ENCODE results near the gene EPB41. TPM values are rescaled to one million over a fixed set of nuclear protein-coding genes. Genes with fewer than 3 reads are reported as not detected.
"Not testable (repeated sequence)": the region's sequence is repeated elsewhere in the genome, so short reads cannot be mapped to it uniquely, and the experiment has no call there.

EPB41 gene
- total and polyA plus RNA-seq, 9 donors, result 11.2 to 56.4 (median 29.9) TPM

- 64 to 70% (median 64%) methylated on average over 8 of the region's 8 CpGs for WGBS, 3 donors
- no peaks in the 10 kb centered on the region for H3K9me3 ChIP-seq
- no peak overlapping the region for H3K4me3 ChIP-seq
- H3K27ac ChIP-seq, result no peak overlapping the region
- H3K36me3 ChIP-seq, result no peaks in the 10 kb centered on the region
- H3K27me3 ChIP-seq, result no peaks in the 10 kb centered on the region
- no peak for DNase-seq
- TF ChIP-seq CTCF (IDR thresholded peaks at IDR 0.05), result no peak
- no peak for TF ChIP-seq EP300 (IDR thresholded peaks at IDR 0.05)
- TF ChIP-seq POLR2A (IDR thresholded peaks at IDR 0.05), result no peak
- H3K4me1 ChIP-seq (ENCODE audit: insufficient read depth), result no peaks in the 10 kb centered on the region
- intact Hi-C loops (cut with DNase I), result no loop called here
These were observed 231.5 kb downstream of the EPB41 start for GRCh38 chr1:29145739-29146437.

GRCh38 chr1:29148656-29149491 lies 234.5 kb downstream of the EPB41 start:
- no peak for DNase-seq
- intact Hi-C loops (cut with DNase I), result no loop called here
- no peak for TF ChIP-seq POLR2A (IDR thresholded peaks at IDR 0.05)
- TF ChIP-seq CTCF (IDR thresholded peaks at IDR 0.05), result no peak
- no peak for TF ChIP-seq EP300 (IDR thresholded peaks at IDR 0.05)
- no peak overlapping the region for H3K27ac ChIP-seq
- no peaks in the 10 kb centered on the region for H3K9me3 ChIP-seq
- 92 to 95% (median 94%) methylated on average over 35 of the region's 35 CpGs for whole genome bisulfite sequencing, 3 donors
- no peaks in the 10 kb centered on the region for H3K36me3 ChIP-seq
- H3K27me3 ChIP-seq, result no peaks in the 10 kb centered on the region
- H3K4me3 ChIP-seq, result no peak overlapping the region
- H3K4me1 ChIP-seq (ENCODE audit: insufficient read depth), result no peaks in the 10 kb centered on the region

GRCh38 chr1:29150346-29150745 lies 236.0 kb downstream of the EPB41 start:
- not testable (repeated sequence) for H3K36me3 ChIP-seq

GRCh38 chr1:29152046-29152805 lies 237.9 kb downstream of the EPB41 start:
- intact Hi-C loops (cut with DNase I), result no loop called here
- H3K4me1 ChIP-seq (ENCODE audit: insufficient read depth), result peaks cover 6% of the 10 kb centered on the region
- 87 to 92% (median 91%) methylated on average over 8 of the region's 8 CpGs for WGBS, 3 donors
- H3K27me3 ChIP-seq, result no peaks in the 10 kb centered on the region
- no peak overlapping the region for H3K27ac ChIP-seq
- no peaks in the 10 kb centered on the region for H3K36me3 ChIP-seq
- DNase-seq, result no peak
- H3K4me3 ChIP-seq, result no peak overlapping the region
- no peaks in the 10 kb centered on the region for H3K9me3 ChIP-seq
- TF ChIP-seq POLR2A (IDR thresholded peaks at IDR 0.05), result no peak
- no peak for TF ChIP-seq EP300 (IDR thresholded peaks at IDR 0.05)
- TF ChIP-seq CTCF (IDR thresholded peaks at IDR 0.05), result no peak

More at GRCh38 chr1:29150346-29150745, 236.0 kb downstream of the EPB41 start:
- H3K27me3 ChIP-seq; H3K27ac ChIP-seq; intact Hi-C loops (cut with DNase I); H3K9me3 ChIP-seq; H3K4me3 ChIP-seq; DNase-seq; H3K4me1 ChIP-seq (ENCODE audit: insufficient read depth): not testable (repeated sequence)
- 96 to 98% (median 98%) methylated on average over 9 of the region's 9 CpGs for WGBS, 3 donors

Measured in ovary (tissue), 9 donors.